HG03378 (cell line): Measurements from ENCODE around the gene PMS1.
"Not testable (repeated sequence)": the region's sequence is repeated elsewhere in the genome, so short reads cannot be mapped to it uniquely, and the experiment has no call there.

Experiments used
- ATAC-seq: cut with Tn5 transposase; IDR thresholded peaks from one replicate; pipeline ENCODE4 v1.9.1; 2021; ENCODE audit warnings: mild to moderate bottlenecking, moderate library complexity; ENCODE audit not compliant: unreplicated experiment

The PMS1 gene

GRCh38 chr2:189803431-189803830, 19.2 kb downstream of the PMS1 start:
- no peak for ATAC-seq

GRCh38 chr2:189818249-189819038, 34.2 kb downstream of the PMS1 start:
- ATAC-seq: no peak

- ATAC-seq: no peak
Observed at GRCh38 chr2:189819297-189819704, 35.1 kb downstream of the PMS1 start.

GRCh38 chr2:189821953-189822748, 37.9 kb downstream of the PMS1 start:
- ATAC-seq: no peak

- no peak for ATAC-seq
Observed at GRCh38 chr2:189824694-189825396, 40.6 kb downstream of the PMS1 start.

GRCh38 chr2:189826039-189826438, 41.8 kb downstream of the PMS1 start:
- no peak for ATAC-seq

- ATAC-seq: no peak
Observed at GRCh38 chr2:189829102-189829833, 45.0 kb downstream of the PMS1 start.

- ATAC-seq: no peak
Observed at GRCh38 chr2:189830510-189830909, 46.3 kb downstream of the PMS1 start.

- no peak for ATAC-seq
Observed at GRCh38 chr2:189834059-189834458, 49.8 kb downstream of the PMS1 start.

- not testable (repeated sequence) for ATAC-seq
Observed at GRCh38 chr2:189834642-189835041, 50.4 kb downstream of the PMS1 start.

- no peak for ATAC-seq
Observed at GRCh38 chr2:189835855-189836558, 51.8 kb downstream of the PMS1 start.

- ATAC-seq: no peak
Observed at GRCh38 chr2:189836644-189837043, 52.4 kb downstream of the PMS1 start.

- ATAC-seq: no peak
Observed at GRCh38 chr2:189837326-189837725, 53.1 kb downstream of the PMS1 start.

GRCh38 chr2:189841019-189841418, 56.8 kb downstream of the PMS1 start:
- no peak for ATAC-seq

- no peak for ATAC-seq
Observed at GRCh38 chr2:189848276-189848675, 64.0 kb downstream of the PMS1 start.

GRCh38 chr2:189849550-189849949, 65.3 kb downstream of the PMS1 start:
- no peak for ATAC-seq

- ATAC-seq: no peak
Observed at GRCh38 chr2:189851174-189851826, 67.0 kb downstream of the PMS1 start.

- no peak for ATAC-seq
Observed at GRCh38 chr2:189854187-189854586, 69.9 kb downstream of the PMS1 start.

- no peak for ATAC-seq
Observed at GRCh38 chr2:189854940-189855339, 70.7 kb downstream of the PMS1 start.

GRCh38 chr2:189858291-189858690, 74.0 kb downstream of the PMS1 start:
- no peak for ATAC-seq
